Fibroblast of lung (primary cell): Measurements from ENCODE around the gene C19orf67.

Experiments
- EZH2 ChIP-seq: IDR thresholded peaks from 2 replicates; pipeline ENCODE4 v1.5.1; 2012; ENCODE audit warnings: low read length, control low read depth, mild to moderate bottlenecking; ENCODE audit errors: missing control alignments
- TF ChIP-seq, protein P1 (sequence below), 2 donors: IDR thresholded peaks in 1 of 2; conservative IDR thresholded peaks in 1 of 2; 1 replicate in 1 of 2; 2 replicates in 1 of 2; pipeline ENCODE4 v1.5.1; 2011 to 2012; ENCODE audit warnings: low read length in 2 of 2, control low read depth in 1 of 2, inconsistent platforms in 1 of 2, low read depth in 1 of 2, mild to moderate bottlenecking in 1 of 2

DNA sequence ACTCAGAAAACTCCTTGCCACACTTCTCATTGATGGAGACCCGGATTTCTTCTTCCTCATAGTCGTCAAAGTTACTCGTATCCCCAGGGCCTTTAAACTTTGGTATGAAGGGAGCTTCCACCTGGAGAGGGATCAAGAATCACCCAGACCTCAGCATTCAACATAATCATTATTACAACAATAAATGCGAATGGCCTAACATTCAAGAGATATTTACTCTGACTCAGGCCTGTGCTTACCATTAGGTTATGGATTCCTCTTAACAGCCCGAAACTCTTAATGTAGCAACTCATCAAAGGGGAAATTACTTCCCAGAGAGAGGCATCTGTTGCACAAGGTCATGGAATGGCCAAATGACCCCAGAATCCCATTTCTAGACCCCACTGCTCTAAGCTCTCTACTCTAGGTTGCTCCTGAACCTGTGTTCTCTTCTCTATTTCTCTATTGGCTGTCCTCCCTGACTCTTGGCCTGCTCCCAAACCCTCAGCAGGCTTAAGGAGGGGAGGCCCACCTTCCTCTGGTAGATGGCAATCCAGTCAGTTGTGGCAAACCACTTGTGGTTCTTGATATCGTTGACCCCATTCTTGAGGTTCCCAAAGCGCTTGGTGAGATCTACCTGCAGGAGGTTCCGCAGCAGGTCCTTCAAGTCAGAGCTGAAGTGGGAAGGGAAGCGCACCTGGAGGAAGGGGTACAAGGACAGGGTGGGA lies 7.7 kb upstream of the C19orf67 start:
- TF ChIP-seq, protein P1, sequence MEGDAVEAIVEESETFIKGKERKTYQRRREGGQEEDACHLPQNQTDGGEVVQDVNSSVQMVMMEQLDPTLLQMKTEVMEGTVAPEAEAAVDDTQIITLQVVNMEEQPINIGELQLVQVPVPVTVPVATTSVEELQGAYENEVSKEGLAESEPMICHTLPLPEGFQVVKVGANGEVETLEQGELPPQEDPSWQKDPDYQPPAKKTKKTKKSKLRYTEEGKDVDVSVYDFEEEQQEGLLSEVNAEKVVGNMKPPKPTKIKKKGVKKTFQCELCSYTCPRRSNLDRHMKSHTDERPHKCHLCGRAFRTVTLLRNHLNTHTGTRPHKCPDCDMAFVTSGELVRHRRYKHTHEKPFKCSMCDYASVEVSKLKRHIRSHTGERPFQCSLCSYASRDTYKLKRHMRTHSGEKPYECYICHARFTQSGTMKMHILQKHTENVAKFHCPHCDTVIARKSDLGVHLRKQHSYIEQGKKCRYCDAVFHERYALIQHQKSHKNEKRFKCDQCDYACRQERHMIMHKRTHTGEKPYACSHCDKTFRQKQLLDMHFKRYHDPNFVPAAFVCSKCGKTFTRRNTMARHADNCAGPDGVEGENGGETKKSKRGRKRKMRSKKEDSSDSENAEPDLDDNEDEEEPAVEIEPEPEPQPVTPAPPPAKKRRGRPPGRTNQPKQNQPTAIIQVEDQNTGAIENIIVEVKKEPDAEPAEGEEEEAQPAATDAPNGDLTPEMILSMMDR (conservative IDR thresholded peaks at IDR 0.05 in 1 of 2, IDR thresholded peaks at IDR 0.05 in 1 of 2; ENCODE audit: low read depth in 1 of 2, low read length in 2 of 2), result no peak
- TF ChIP-seq EZH2, result no peak
